Neural progenitor cell (in vitro differentiated cells): ENCODE data around the gene NXNL2. TPM values are rescaled to one million over a fixed set of nuclear protein-coding genes. Genes with fewer than 3 reads are reported as not detected.

Source experiments
- DNase-seq: peaks from one replicate; pipeline ENCODE4 v3.0.0-alpha.2; 2016; ENCODE audit warnings: low spot score
- H2AFZ ChIP-seq: fragments of 200-600 bp; sonication (generic); replicated peaks from 2 replicates; pipeline ENCODE4 v1.6.1; 2016; ENCODE audit warnings: antibody characterized with exemption
- H3F3A ChIP-seq: fragments of 200-600 bp; sonication (generic); 2 replicates; pipeline ENCODE4 v1.6.1; 2016; ENCODE audit warnings: antibody characterized with exemption, low read depth
- H3K27ac ChIP-seq: fragments of 200-600 bp; sonication (generic); 2 replicates; pipeline ENCODE4 v1.5.1; 2016; ENCODE audit warnings: mild to moderate bottlenecking
- H3K27me3 ChIP-seq: fragments of 200-600 bp; sonication (generic); 2 replicates; pipeline ENCODE4 v1.6.1; 2016; ENCODE audit warnings: mild to moderate bottlenecking, moderate library complexity
- H3K36me3 ChIP-seq: fragments of 200-600 bp; sonication (generic); 2 replicates; pipeline ENCODE4 v1.5.1; 2016
- H3K4me1 ChIP-seq: fragments of 200-600 bp; sonication (generic); 2 replicates; pipeline ENCODE4 v1.6.1; 2016; ENCODE audit warnings: mixed run types
- H3K4me2 ChIP-seq: fragments of 200-600 bp; sonication (generic); 2 replicates; pipeline ENCODE4 v1.6.1; 2016
- H3K4me3 ChIP-seq: fragments of 200-600 bp; sonication (generic); 2 replicates; pipeline ENCODE4 v1.5.1; 2016
- H3K79me2 ChIP-seq: fragments of 200-600 bp; sonication (generic); 2 replicates; pipeline ENCODE4 v1.6.1; 2016; ENCODE audit warnings: low read depth
- H3K9ac ChIP-seq: fragments of 200-600 bp; sonication (generic); 2 replicates; pipeline ENCODE4 v1.6.1; 2016
- H3K9me3 ChIP-seq: fragments of 200-600 bp; sonication (generic); 2 replicates; pipeline ENCODE4 v1.5.1; 2016; ENCODE audit warnings: low read depth
- H4K20me1 ChIP-seq: fragments of 200-600 bp; sonication (generic); 2 replicates; pipeline ENCODE4 v1.6.1; 2016; ENCODE audit warnings: low read depth
- H3K27ac Mint-ChIP-seq: 3 replicates; pipeline ENCODE4 v1.8.0; 2021; ENCODE audit warnings: mixed read lengths
- H3K27me3 Mint-ChIP-seq: 2 replicates; pipeline ENCODE4 v1.8.0; 2022; ENCODE audit warnings: low read depth, mild to moderate bottlenecking, inconsistent platforms, moderate library complexity, mixed read lengths; ENCODE audit not compliant: insufficient read depth
- H3K36me3 Mint-ChIP-seq: 3 replicates; pipeline ENCODE4 v1.8.0; 2021; ENCODE audit warnings: mixed read lengths
- H3K4me1 Mint-ChIP-seq: 3 replicates; pipeline ENCODE4 v1.8.0; 2021; ENCODE audit warnings: mixed read lengths
- H3K4me3 Mint-ChIP-seq: 3 replicates; pipeline ENCODE4 v1.8.0; 2021; ENCODE audit warnings: mild to moderate bottlenecking, moderate library complexity, mixed read lengths
- H3K9me3 Mint-ChIP-seq: 3 replicates; pipeline ENCODE4 v1.8.0; 2020; ENCODE audit warnings: mixed read lengths
- CTCF ChIP-seq: fragments of 200-600 bp; sonication (generic); IDR thresholded peaks from 2 replicates; pipeline ENCODE4 v1.5.1; 2017; ENCODE audit warnings: antibody characterized with exemption, mild to moderate bottlenecking
- EZH2 ChIP-seq: fragments of 200-600 bp; sonication (generic); IDR thresholded peaks from 2 replicates; pipeline ENCODE4 v1.6.1; 2017; ENCODE audit warnings: antibody characterized with exemption, mild to moderate bottlenecking, moderate library complexity
- EZH2phosphoT487 ChIP-seq: fragments of 200-600 bp; sonication (generic); IDR thresholded peaks from 2 replicates; pipeline ENCODE4 v1.6.1; 2017; ENCODE audit warnings: antibody characterized with exemption
- total RNA-seq: library from RNA; depleted of rRNA; stranded (reverse); fragments of >200 nt; gene quantifications from 2 replicates; pipeline ENCODE4 v1.2.3, GENCODE V29; 2015; ENCODE audit warnings: low replicate concordance

The NXNL2 gene
- total RNA-seq, 1 donor from 2014 or later = 0.32 TPM

GRCh38 chr9:88553350-88553749 lies 18.4 kb downstream of the NXNL2 start:
- peaks cover 4% of the 10 kb centered on the region for H4K20me1 ChIP-seq
- H3K9me3 Mint-ChIP-seq = peaks cover 7% of the 10 kb centered on the region
- TF ChIP-seq CTCF (no peak), EZH2phosphoT487 (no peak), EZH2 (no peak)
- DNase-seq = no peak
- no peak overlapping the region for H3K27ac Mint-ChIP-seq
- H3K9me3 ChIP-seq = no peaks in the 10 kb centered on the region
- no peak overlapping the region for H3K4me3 Mint-ChIP-seq
- no peaks in the 10 kb centered on the region for H3K79me2 ChIP-seq
- no peak overlapping the region for H3K4me3 ChIP-seq
- peaks cover 2% of the 10 kb centered on the region for H3K27me3 Mint-ChIP-seq
- H3K36me3 ChIP-seq = no peaks in the 10 kb centered on the region
- no peak overlapping the region for H2AFZ ChIP-seq
- H3F3A ChIP-seq = peaks cover 14% of the 10 kb centered on the region
- H3K27ac ChIP-seq = no peak overlapping the region
- H3K4me1 Mint-ChIP-seq = peaks cover 11% of the 10 kb centered on the region
- no peaks in the 10 kb centered on the region for H3K36me3 Mint-ChIP-seq
- H3K27me3 ChIP-seq = peaks cover 82% of the 10 kb centered on the region
- H3K4me2 ChIP-seq = no peak overlapping the region
- H3K9ac ChIP-seq = no peak overlapping the region
- peaks cover 18% of the 10 kb centered on the region for H3K4me1 ChIP-seq

- Histone ChIP-seq H3K36me3 (no peaks in the 10 kb centered on the region), H3K27ac (no peak overlapping the region), H3F3A (peaks cover 14% of the 10 kb centered on the region), H3K4me2 (no peak overlapping the region), H3K4me1 (peaks cover 18% of the 10 kb centered on the region), H3K9me3 (no peaks in the 10 kb centered on the region), H3K9ac (no peak overlapping the region), H3K4me3 (no peak overlapping the region), H4K20me1 (peaks cover 4% of the 10 kb centered on the region), H3K79me2 (no peaks in the 10 kb centered on the region), H2AFZ (no peak overlapping the region), H3K27me3 (peaks cover 61% of the 10 kb centered on the region)
- Mint-ChIP-seq H3K27ac (no peak overlapping the region), H3K36me3 (no peaks in the 10 kb centered on the region), H3K27me3 (no peaks in the 10 kb centered on the region), H3K9me3 (no peaks in the 10 kb centered on the region), H3K4me1 (peaks cover 11% of the 10 kb centered on the region), H3K4me3 (no peak overlapping the region)
- TF ChIP-seq EZH2phosphoT487 = no peak
- no peak for TF ChIP-seq EZH2
- no peak for TF ChIP-seq CTCF
- DNase-seq = no peak
Measured at GRCh38 chr9:88555268-88555980, 20.4 kb downstream of the NXNL2 start.

GRCh38 chr9:88559661-88560060 lies 24.7 kb downstream of the NXNL2 start:
- H3K9me3 Mint-ChIP-seq = no peaks in the 10 kb centered on the region
- no peaks in the 10 kb centered on the region for H3K4me1 Mint-ChIP-seq
- H3K4me1 ChIP-seq = no peaks in the 10 kb centered on the region
- H3K36me3 ChIP-seq = no peaks in the 10 kb centered on the region
- H3K4me2 ChIP-seq = no peak overlapping the region
- H3F3A ChIP-seq = no peaks in the 10 kb centered on the region
- H3K27me3 Mint-ChIP-seq = peaks cover 6% of the 10 kb centered on the region
- no peaks in the 10 kb centered on the region for H3K79me2 ChIP-seq
- H3K27me3 ChIP-seq = peaks cover 20% of the 10 kb centered on the region
- no peak overlapping the region for H2AFZ ChIP-seq
- no peak overlapping the region for H3K27ac ChIP-seq
- H3K4me3 Mint-ChIP-seq = no peak overlapping the region
- no peak for TF ChIP-seq EZH2phosphoT487
- no peak for TF ChIP-seq EZH2
- TF ChIP-seq CTCF = no peak
- H3K27ac Mint-ChIP-seq = no peak overlapping the region
- DNase-seq = no peak
- H3K9ac ChIP-seq = no peak overlapping the region
- H4K20me1 ChIP-seq = no peaks in the 10 kb centered on the region
- no peaks in the 10 kb centered on the region for H3K9me3 ChIP-seq
- no peaks in the 10 kb centered on the region for H3K36me3 Mint-ChIP-seq
- H3K4me3 ChIP-seq = no peak overlapping the region
